IMR-90 (cell line): Measurements from ENCODE around the gene TP53BP1. TPM values are rescaled to one million over a fixed set of nuclear protein-coding genes. Genes with fewer than 3 reads are reported as not detected.

Experiments
- ATAC-seq: fragments of 200-7000 bp; cut with Tn5 transposase; 2 replicates; pipeline ENCODE4 v1.9.1; 2020; ENCODE audit warnings: low read depth, mild to moderate bottlenecking, moderate library complexity
- BruUV-seq: library from RNA; stranded (reverse); fragments of 400-500 nt; replicated peaks from 2 replicates; lab custom pipeline; 2021; lab: Mats Ljungman, UMichigan
- CTCF ChIA-PET: fragments of 300-600 bp; formaldehyde crosslinking; extraction: SDS; loops from one replicate; lab custom pipeline; 2021; ENCODE audit warnings: antibody characterized with exemption; lab: Yijun Ruan, JAX
- POLR2A ChIA-PET: fragments of 300-600 bp; sonication (Branson Sonifier 250); formaldehyde crosslinking; loops from one replicate; lab custom pipeline; 2022; ENCODE audit warnings: antibody characterized with exemption; ENCODE audit not compliant: unreplicated experiment; lab: Charles Lee
- DNase-seq: peaks from one replicate; pipeline ENCODE4 v3.0.0; 2013
- H2AFZ ChIP-seq: replicated peaks from 2 replicates; pipeline ENCODE3; 2013; ENCODE audit warnings: low read length, mild to moderate bottlenecking; ENCODE audit not compliant: poor library complexity
- H2AK5ac ChIP-seq: 2 replicates; pipeline ENCODE4 v1.6.1; 2013; ENCODE audit warnings: low read depth, low read length, inconsistent platforms
- H2AK9ac ChIP-seq: replicated peaks from 2 replicates; pipeline ENCODE3; 2013; ENCODE audit warnings: mild to moderate bottlenecking, low read depth, low read length, moderate library complexity; ENCODE audit not compliant: poor library complexity
- H2BK120ac ChIP-seq: 2 replicates; pipeline ENCODE4 v1.6.1; 2013; ENCODE audit warnings: low read depth, low read length, inconsistent platforms
- H2BK15ac ChIP-seq: 3 replicates; pipeline ENCODE4 v1.6.1; 2013; ENCODE audit warnings: low read depth, low read length, inconsistent platforms
- H2BK20ac ChIP-seq: 2 replicates; pipeline ENCODE4 v1.6.1; 2013; ENCODE audit warnings: low read depth, mild to moderate bottlenecking, inconsistent platforms, low read length, moderate library complexity
- H2BK5ac ChIP-seq: 2 replicates; pipeline ENCODE4 v1.6.1; 2013; ENCODE audit warnings: mild to moderate bottlenecking, low read depth, low read length, inconsistent platforms; ENCODE audit not compliant: poor library complexity, severe bottlenecking
- H3K14ac ChIP-seq: replicated peaks from 2 replicates; pipeline ENCODE4 v1.6.1; 2013; ENCODE audit warnings: low read depth, low read length, inconsistent platforms
- H3K18ac ChIP-seq: 2 replicates; pipeline ENCODE4 v1.6.1; 2013; ENCODE audit warnings: low read depth, low read length, control low read depth
- H3K23ac ChIP-seq: 2 replicates; pipeline ENCODE4 v1.6.1; 2013; ENCODE audit warnings: low read depth, low read length, inconsistent platforms
- H3K27ac ChIP-seq: 2 replicates; pipeline ENCODE4 v1.5.1; 2013; ENCODE audit warnings: mild to moderate bottlenecking, control low read depth, low read length; ENCODE audit not compliant: insufficient read depth
- H3K27me3 ChIP-seq: 2 replicates; pipeline ENCODE4 v1.6.1; 2013; ENCODE audit warnings: low read length; ENCODE audit not compliant: control insufficient read depth, insufficient read depth
- H3K36me3 ChIP-seq: 2 replicates; pipeline ENCODE4 v1.6.1; 2013; ENCODE audit warnings: low read length, mixed read lengths; ENCODE audit not compliant: control insufficient read depth, insufficient read depth
- H3K4ac ChIP-seq: 2 replicates; pipeline ENCODE4 v1.6.1; 2013; ENCODE audit warnings: low read depth, low read length, inconsistent platforms
- H3K4me1 ChIP-seq: 2 replicates; pipeline ENCODE4 v1.6.1; 2013; ENCODE audit warnings: low read length, mixed read lengths; ENCODE audit not compliant: control insufficient read depth, insufficient read depth
- H3K4me2 ChIP-seq: 2 replicates; pipeline ENCODE4 v1.6.1; 2013; ENCODE audit warnings: low read depth, mild to moderate bottlenecking, control low read depth, low read length, moderate library complexity
- H3K4me3 ChIP-seq: 2 replicates; pipeline ENCODE4 v1.5.1; 2013; ENCODE audit warnings: low read depth, mild to moderate bottlenecking, control low read depth, low read length, moderate library complexity; ENCODE audit not compliant: insufficient read depth
- H3K56ac ChIP-seq: 2 replicates; pipeline ENCODE4 v1.6.1; 2013; ENCODE audit warnings: low read length, inconsistent platforms; ENCODE audit not compliant: insufficient read depth; ENCODE audit errors: extremely low read depth
- H3K79me1 ChIP-seq, 2 experiments: 2 replicates each; pipeline ENCODE4 v1.6.1; 2013; ENCODE audit warnings: low read length in 2 of 2, inconsistent platforms in 1 of 2, low read depth in 1 of 2
- H3K9ac ChIP-seq: 2 replicates; pipeline ENCODE4 v1.6.1; 2013; ENCODE audit warnings: low read depth, low read length, control low read depth
- H3K9me1 ChIP-seq: 2 replicates; pipeline ENCODE4 v1.6.1; 2013; ENCODE audit warnings: low read length, inconsistent platforms; ENCODE audit not compliant: insufficient read depth
- H3K9me3 ChIP-seq: 2 replicates; pipeline ENCODE4 v1.6.1; 2013; ENCODE audit warnings: low read length; ENCODE audit not compliant: control insufficient read depth, insufficient read depth
- H4K20me1 ChIP-seq: 2 replicates; pipeline ENCODE4 v1.6.1; 2013; ENCODE audit warnings: low read length, inconsistent platforms; ENCODE audit not compliant: insufficient read depth
- H4K5ac ChIP-seq: 2 replicates; pipeline ENCODE4 v1.6.1; 2013; ENCODE audit warnings: mild to moderate bottlenecking, low read depth, low read length, control low read depth
- H4K8ac ChIP-seq, 2 experiments: 2 replicates each; pipeline ENCODE4 v1.6.1; 2013; ENCODE audit warnings: low read depth in 2 of 2, low read length in 2 of 2, control low read depth in 1 of 2, inconsistent platforms in 1 of 2
- H4K91ac ChIP-seq: 2 replicates; pipeline ENCODE4 v1.6.1; 2013; ENCODE audit warnings: low read depth, low read length, inconsistent platforms; ENCODE audit not compliant: insufficient read depth
- BHLHE40 ChIP-seq: fragments of 150-350 bp; IDR thresholded peaks from 2 replicates; pipeline ENCODE4 v1.6.1; 2016; ENCODE audit warnings: mild to moderate bottlenecking, low read depth, low read length
- CEBPB ChIP-seq: IDR thresholded peaks from 2 replicates; pipeline ENCODE4 v1.6.1; 2012; ENCODE audit warnings: low read depth, low read length, improper control_type of control experiment
- CHD1 ChIP-seq: IDR thresholded peaks from 2 replicates; pipeline ENCODE4 v1.6.1; 2012; ENCODE audit warnings: low read depth, low read length, improper control_type of control experiment
- FOS ChIP-seq: fragments of 150-350 bp; IDR thresholded peaks from 2 replicates; pipeline ENCODE4 v1.6.1; 2016; ENCODE audit warnings: low read depth, low read length
- MAFK ChIP-seq: IDR thresholded peaks from 2 replicates; pipeline ENCODE4 v1.6.1; 2012; ENCODE audit warnings: low read depth, low read length, improper control_type of control experiment
- MAZ ChIP-seq: IDR thresholded peaks from 2 replicates; pipeline ENCODE4 v1.6.1; 2012; ENCODE audit warnings: low read depth, mild to moderate bottlenecking, low read length, improper control_type of control experiment, moderate library complexity, borderline replicate concordance
- MXI1 ChIP-seq: IDR thresholded peaks from 2 replicates; pipeline ENCODE4 v1.6.1; 2012; ENCODE audit warnings: low read depth, mild to moderate bottlenecking, low read length, moderate library complexity, borderline replicate concordance
- NFE2L2 ChIP-seq: fragments of 150-350 bp; IDR thresholded peaks from 2 replicates; pipeline ENCODE4 v1.6.1; 2016; ENCODE audit warnings: low read depth, mild to moderate bottlenecking, low read length
- POLR2A ChIP-seq: IDR thresholded peaks from 2 replicates; pipeline ENCODE4 v1.6.1; 2012; ENCODE audit warnings: mild to moderate bottlenecking, low read depth, low read length
- RAD21 ChIP-seq: IDR thresholded peaks from 2 replicates; pipeline ENCODE4 v1.6.1; 2012; ENCODE audit warnings: low read length, improper control_type of control experiment
- RCOR1 ChIP-seq: IDR thresholded peaks from 2 replicates; pipeline ENCODE4 v1.6.1; 2012; ENCODE audit warnings: mild to moderate bottlenecking, low read length, improper control_type of control experiment; ENCODE audit not compliant: insufficient replicate concordance
- RFX5 ChIP-seq: IDR thresholded peaks from 2 replicates; pipeline ENCODE4 v1.8.0; 2012; ENCODE audit warnings: low read depth, mild to moderate bottlenecking, low read length, moderate library complexity
- SMC3 ChIP-seq: fragments of 150-350 bp; IDR thresholded peaks from 2 replicates; pipeline ENCODE4 v1.6.1; 2016; ENCODE audit warnings: low read depth, mild to moderate bottlenecking, antibody characterized with exemption, low read length, moderate library complexity
- dilution Hi-C: fragments of 300-500 bp; cut with HindIII; formaldehyde crosslinking; loops from one replicate; pipeline ENCODE4 v1.14.3; 2018; ENCODE audit warnings: low sequenced_read_pairs; ENCODE audit not compliant: unreplicated experiment
- in situ Hi-C: fragments of 300-500 bp; cut with MboI; formaldehyde crosslinking; loops from 3 replicates; pipeline ENCODE4 v1.14.3; 2019; ENCODE audit warnings: low sequenced_read_pairs, inconsistent platforms, mixed read lengths
- intact Hi-C: fragments of 100-400 bp; cut with micrococcal nuclease; formaldehyde crosslinking; loops from 2 replicates; pipeline ENCODE4 v1.10.0; 2022
- polyA plus RNA-seq, 3 experiments: library from polyadenylated mRNA; depleted of rRNA; stranded (reverse); fragments of >200 nt; gene quantifications; 2 replicates each; pipeline ENCODE4 v1.2.3, GENCODE V29; 2012; ENCODE audit warnings: low replicate concordance in 1 of 3
- total RNA-seq: library from RNA; depleted of rRNA; stranded (reverse); fragments of >200 nt; gene quantifications from 2 replicates; pipeline ENCODE4 v1.2.3, GENCODE V29; 2012
- TF ChIP-seq, protein P1 (sequence below): fragments of 150-350 bp; IDR thresholded peaks from 2 replicates; pipeline ENCODE4 v1.6.1; 2017; ENCODE audit warnings: mild to moderate bottlenecking, antibody characterized with exemption, low read length, low read depth
- TF ChIP-seq, protein P2 (sequence below): fragments of 150-350 bp; IDR thresholded peaks from 2 replicates; pipeline ENCODE4 v1.6.1; 2016; ENCODE audit warnings: low read depth, mild to moderate bottlenecking, low read length, moderate library complexity, borderline replicate concordance
- TF ChIP-seq, protein P3 (sequence below): conservative IDR thresholded peaks from 2 replicates; pipeline ENCODE4 v1.5.1; 2012; ENCODE audit warnings: mild to moderate bottlenecking, low read depth, low read length, improper control_type of control experiment

The TP53BP1 gene
- total and polyA plus RNA-seq, 2 of the 4 experiments (the other 2 are of a cell fraction) = 36.3 to 64.5 TPM

- Histone ChIP-seq H2BK120ac (no peak overlapping the region), H4K20me1 (peaks cover 6% of the 10 kb centered on the region; the same call in 1 of the 2 replicates), H3K9me1 (peaks cover 2% of the 10 kb centered on the region; the same call in 1 of the 2 replicates), H2BK20ac (no peak overlapping the region), H4K5ac (no peak overlapping the region), H3K4me3 (no peak overlapping the region), H3K9me3 (no peaks in the 10 kb centered on the region), H3K36me3 (peaks cover 34% of the 10 kb centered on the region), H2AK5ac (no peak overlapping the region), H3K9ac (no peak overlapping the region), H3K4ac (no peak overlapping the region), H2AFZ (no peak overlapping the region), H2BK5ac (no peak overlapping the region), H3K79me1 (peaks cover 3 to 10% of the 10 kb centered on the region in 2 experiments), H3K18ac (no peak overlapping the region), H3K27ac (no peak overlapping the region), H2BK15ac (no peak overlapping the region), H4K8ac (no peak overlapping the region), H2AK9ac (no peak overlapping the region), H3K4me2 (no peak overlapping the region), H3K4me1 (no peaks in the 10 kb centered on the region), H4K91ac (no peak overlapping the region), H3K56ac (no peak overlapping the region), H3K27me3 (no peaks in the 10 kb centered on the region), H3K14ac (no peak overlapping the region), H3K23ac (no peak overlapping the region)
- ChIA-PET CTCF (no interaction called here), POLR2A (no interaction called here)
- in situ Hi-C loops = no loop called here
- intact Hi-C loops = loop anchor here (5.0 kb wide), 1 partner anchor 48 kb away; no protein-coding TSS in a partner anchor
- TF ChIP-seq MAZ = no peak
- TF ChIP-seq NFE2L2 = no peak
- TF ChIP-seq, protein P1, sequence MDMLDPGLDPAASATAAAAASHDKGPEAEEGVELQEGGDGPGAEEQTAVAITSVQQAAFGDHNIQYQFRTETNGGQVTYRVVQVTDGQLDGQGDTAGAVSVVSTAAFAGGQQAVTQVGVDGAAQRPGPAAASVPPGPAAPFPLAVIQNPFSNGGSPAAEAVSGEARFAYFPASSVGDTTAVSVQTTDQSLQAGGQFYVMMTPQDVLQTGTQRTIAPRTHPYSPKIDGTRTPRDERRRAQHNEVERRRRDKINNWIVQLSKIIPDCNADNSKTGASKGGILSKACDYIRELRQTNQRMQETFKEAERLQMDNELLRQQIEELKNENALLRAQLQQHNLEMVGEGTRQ = no peak
- no peak for TF ChIP-seq MAFK
- no peak for TF ChIP-seq RCOR1
- TF ChIP-seq, protein P2, sequence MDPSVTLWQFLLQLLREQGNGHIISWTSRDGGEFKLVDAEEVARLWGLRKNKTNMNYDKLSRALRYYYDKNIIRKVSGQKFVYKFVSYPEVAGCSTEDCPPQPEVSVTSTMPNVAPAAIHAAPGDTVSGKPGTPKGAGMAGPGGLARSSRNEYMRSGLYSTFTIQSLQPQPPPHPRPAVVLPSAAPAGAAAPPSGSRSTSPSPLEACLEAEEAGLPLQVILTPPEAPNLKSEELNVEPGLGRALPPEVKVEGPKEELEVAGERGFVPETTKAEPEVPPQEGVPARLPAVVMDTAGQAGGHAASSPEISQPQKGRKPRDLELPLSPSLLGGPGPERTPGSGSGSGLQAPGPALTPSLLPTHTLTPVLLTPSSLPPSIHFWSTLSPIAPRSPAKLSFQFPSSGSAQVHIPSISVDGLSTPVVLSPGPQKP = no peak
- TF ChIP-seq, protein P3, sequence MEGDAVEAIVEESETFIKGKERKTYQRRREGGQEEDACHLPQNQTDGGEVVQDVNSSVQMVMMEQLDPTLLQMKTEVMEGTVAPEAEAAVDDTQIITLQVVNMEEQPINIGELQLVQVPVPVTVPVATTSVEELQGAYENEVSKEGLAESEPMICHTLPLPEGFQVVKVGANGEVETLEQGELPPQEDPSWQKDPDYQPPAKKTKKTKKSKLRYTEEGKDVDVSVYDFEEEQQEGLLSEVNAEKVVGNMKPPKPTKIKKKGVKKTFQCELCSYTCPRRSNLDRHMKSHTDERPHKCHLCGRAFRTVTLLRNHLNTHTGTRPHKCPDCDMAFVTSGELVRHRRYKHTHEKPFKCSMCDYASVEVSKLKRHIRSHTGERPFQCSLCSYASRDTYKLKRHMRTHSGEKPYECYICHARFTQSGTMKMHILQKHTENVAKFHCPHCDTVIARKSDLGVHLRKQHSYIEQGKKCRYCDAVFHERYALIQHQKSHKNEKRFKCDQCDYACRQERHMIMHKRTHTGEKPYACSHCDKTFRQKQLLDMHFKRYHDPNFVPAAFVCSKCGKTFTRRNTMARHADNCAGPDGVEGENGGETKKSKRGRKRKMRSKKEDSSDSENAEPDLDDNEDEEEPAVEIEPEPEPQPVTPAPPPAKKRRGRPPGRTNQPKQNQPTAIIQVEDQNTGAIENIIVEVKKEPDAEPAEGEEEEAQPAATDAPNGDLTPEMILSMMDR = no peak
- no peak for TF ChIP-seq MXI1
- TF ChIP-seq POLR2A = no peak
- no peak for TF ChIP-seq RAD21
- TF ChIP-seq RFX5 = no peak
- no peak for TF ChIP-seq FOS
- TF ChIP-seq CEBPB = no peak
- no peak for TF ChIP-seq CHD1
- no peak for TF ChIP-seq SMC3
- no peak for TF ChIP-seq BHLHE40
- no peak for ATAC-seq
- no peak for DNase-seq
- BruUV-seq = no TSS peak
- dilution Hi-C loops = no loop called here
These were observed 78.8 kb downstream of the TP53BP1 start for GRCh38 chr15:43414196-43414595.
